Upper lobe of left lung (tissue), 4 donors: Measurements from ENCODE around the gene PAEP.
"Not testable (repeated sequence)": the region's sequence is repeated elsewhere in the genome, so short reads cannot be mapped to it uniquely, and the experiment has no call there.

Experiments
- CTCF ChIP-seq, 6 experiments: fragments of 450-650 bp in 4 of 6; fragments of 200-600 bp in 2 of 6; sonication (generic) in 2 of 6; IDR thresholded peaks; one replicate each; pipeline ENCODE4 v1.5.1; 2016 to 2019; ENCODE audit warnings: antibody characterized with exemption in 6 of 6
- EP300 ChIP-seq, 4 donors: sonication (generic); formaldehyde crosslinking; IDR thresholded peaks; one replicate each; pipeline ENCODE4 v1.5.1; 2017; ENCODE audit warnings: antibody characterized with exemption in 4 of 4, control low read depth in 2 of 4
- POLR2A ChIP-seq, 4 donors: fragments of 450-650 bp; IDR thresholded peaks; one replicate each; pipeline ENCODE4 v1.5.1; 2016 to 2017; ENCODE audit warnings: antibody characterized with exemption in 4 of 4, mild to moderate bottlenecking in 2 of 4
- POLR2AphosphoS5 ChIP-seq, 2 donors: sonication (generic); formaldehyde crosslinking; IDR thresholded peaks; one replicate each; pipeline ENCODE4 v1.5.1; 2017; ENCODE audit warnings: antibody characterized with exemption in 2 of 2

GRCh38 chr9:135534192-135534711, 27.3 kb upstream of the PAEP start:
- TF ChIP-seq CTCF, EP300, POLR2A, POLR2AphosphoS5 (IDR thresholded peaks at IDR 0.05): not testable (repeated sequence)
